Globus pallidus (tissue), 1 donor: ENCODE measurements around the gene CHCHD6.

Source experiments
- DNase-seq: peaks from one replicate; pipeline ENCODE4 v3.0.0-alpha.2; 2015; ENCODE audit warnings: low spot score

Gene CHCHD6

GRCh38 chr3:126859415-126860246 lies 155.6 kb downstream of the CHCHD6 start:
- DNase-seq = no peak

DNA sequence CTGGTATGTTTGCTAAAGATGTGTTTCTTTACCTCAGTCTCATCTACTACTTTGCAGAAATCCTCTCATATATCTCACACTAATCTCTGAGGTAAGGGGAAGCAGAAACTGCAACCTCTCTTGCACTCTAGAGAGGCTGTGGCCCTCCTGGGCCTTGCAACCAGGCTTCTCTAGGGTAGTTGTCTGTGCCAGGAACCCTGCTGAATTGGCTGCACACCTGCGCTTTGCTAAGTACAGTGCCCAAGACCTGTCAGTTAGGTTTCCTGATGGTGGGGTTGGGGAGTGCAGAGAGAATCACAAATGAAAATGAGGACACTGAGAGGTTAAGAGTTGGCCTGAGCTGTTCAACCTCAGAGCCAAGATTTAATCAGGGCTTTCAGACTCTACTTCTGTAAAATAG lies 161.7 kb downstream of the CHCHD6 start:
- no peak for DNase-seq

GRCh38 chr3:126866175-126866759 lies 162.2 kb downstream of the CHCHD6 start:
- DNase-seq = no peak

- no peak for DNase-seq
Measured at GRCh38 chr3:126867190-126867862, 163.3 kb downstream of the CHCHD6 start.

DNA sequence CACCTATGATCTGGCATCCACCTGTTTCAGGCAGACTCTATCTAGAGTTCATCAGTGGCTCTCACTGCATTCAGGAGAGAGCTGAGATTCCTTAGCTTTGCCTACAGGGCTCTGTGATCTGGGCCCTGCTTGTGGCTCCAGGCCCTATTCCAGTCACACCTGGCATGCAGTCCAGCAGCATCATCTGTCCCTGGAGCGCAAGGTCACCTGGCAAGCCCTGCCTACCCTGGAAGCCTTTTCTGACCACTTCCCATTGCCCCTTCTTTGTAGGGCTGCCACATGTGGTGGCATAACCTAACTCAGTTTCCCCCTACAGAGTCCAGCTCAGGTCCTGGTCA lies 163.8 kb downstream of the CHCHD6 start:
- no peak for DNase-seq

DNA sequence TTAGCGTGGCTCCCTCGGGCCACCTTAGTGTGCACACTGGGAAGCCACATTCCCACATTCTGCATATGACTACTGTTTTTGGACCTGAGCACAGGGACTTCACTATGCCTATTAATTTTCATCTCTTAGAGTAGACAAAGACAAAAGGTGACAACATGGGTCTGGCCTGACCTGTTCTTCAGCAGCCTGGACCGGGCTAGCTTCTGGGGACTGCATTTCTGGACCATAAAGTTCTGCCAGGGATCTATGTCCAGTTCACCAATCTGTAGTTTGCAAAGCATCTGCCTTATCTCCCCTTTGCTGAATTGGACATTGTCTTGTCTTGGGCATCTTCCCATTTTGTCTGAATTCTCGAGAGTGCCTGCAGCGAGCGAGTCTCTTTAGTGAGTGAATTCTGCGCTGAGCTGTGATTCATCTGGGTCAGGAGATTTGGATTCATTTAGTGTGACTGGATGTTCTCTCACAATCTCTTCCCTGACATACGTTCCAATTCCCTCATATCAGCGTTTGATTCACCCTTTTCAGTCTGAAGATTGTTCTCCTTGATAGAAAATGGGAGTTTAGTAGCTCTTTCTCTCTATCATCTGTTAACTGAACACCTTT lies 166.7 kb downstream of the CHCHD6 start:
- DNase-seq = peak; percentile 26

GRCh38 chr3:126872701-126873342 lies 168.8 kb downstream of the CHCHD6 start:
- no peak for DNase-seq

DNA sequence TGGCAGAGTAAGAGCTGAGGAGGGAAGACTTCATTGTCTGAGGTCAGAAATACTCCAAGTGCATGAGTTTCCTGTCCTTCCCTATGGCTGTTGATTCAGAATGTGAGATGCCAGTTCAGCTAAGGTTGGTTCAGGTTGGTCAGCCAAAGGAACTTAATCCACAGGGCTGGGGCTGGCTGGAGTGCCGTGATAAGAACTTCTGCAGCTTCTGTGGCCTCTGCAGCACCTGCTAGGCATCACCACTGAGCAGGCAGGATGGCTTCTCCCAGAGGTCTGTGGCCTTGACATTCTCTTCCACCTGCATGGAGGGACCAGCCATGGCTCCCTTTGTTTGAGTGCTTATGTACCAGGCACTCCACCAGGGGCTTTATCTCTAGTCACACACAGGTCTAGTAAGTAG lies 169.4 kb downstream of the CHCHD6 start:
- DNase-seq = no peak

- DNase-seq = no peak
Measured at GRCh38 chr3:126878664-126879063, 174.6 kb downstream of the CHCHD6 start.

GRCh38 chr3:126880901-126881300 lies 176.9 kb downstream of the CHCHD6 start:
- DNase-seq = no peak

GRCh38 chr3:126881861-126882260 lies 177.8 kb downstream of the CHCHD6 start:
- no peak for DNase-seq

GRCh38 chr3:126883241-126883640 lies 179.2 kb downstream of the CHCHD6 start:
- DNase-seq = no peak

DNA sequence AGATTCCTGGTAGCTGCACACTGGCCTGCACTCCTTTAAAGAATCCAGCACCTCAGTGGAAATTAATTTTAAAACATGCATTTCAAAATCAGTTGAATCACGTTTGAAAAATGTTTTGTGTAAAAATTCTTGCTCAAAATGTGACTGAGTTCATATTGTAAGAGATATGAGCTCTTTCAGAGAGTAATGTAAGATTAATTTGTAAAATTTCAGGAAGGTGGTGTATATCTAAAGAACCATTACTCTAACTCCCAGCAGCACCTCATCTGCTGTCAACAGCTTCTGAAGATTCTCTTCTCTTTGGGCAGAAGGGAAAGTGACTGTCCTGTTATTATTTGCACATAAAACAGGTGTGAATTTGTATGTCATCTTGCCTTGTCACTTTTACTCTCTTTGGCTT lies 181.4 kb downstream of the CHCHD6 start:
- no peak for DNase-seq

- peak; percentile 11 for DNase-seq
Measured at GRCh38 chr3:126886217-126886616, 182.2 kb downstream of the CHCHD6 start.

DNA sequence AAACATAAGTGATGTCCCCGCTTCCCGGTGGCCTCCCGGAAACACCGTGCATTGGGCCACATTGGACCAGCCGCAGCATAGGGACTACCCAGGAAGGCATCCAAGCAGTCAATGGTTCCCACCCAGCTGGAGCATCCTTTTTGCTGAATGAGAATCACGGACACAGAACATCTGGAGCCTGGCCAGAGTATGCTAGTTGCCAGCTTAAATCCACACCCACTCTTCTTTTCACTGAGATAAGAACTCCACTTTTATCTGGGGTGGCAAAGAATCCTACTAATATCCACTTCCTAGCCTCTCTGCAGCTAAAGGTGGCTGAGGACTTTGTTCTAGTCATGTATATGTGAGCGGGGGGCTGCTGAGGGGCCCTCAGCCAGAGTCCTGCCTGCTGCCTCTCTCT lies 183.6 kb downstream of the CHCHD6 start:
- DNase-seq = no peak

- DNase-seq = no peak
Measured at GRCh38 chr3:126888186-126888760, 184.2 kb downstream of the CHCHD6 start.

- DNase-seq = no peak
Measured at GRCh38 chr3:126889276-126890201, 185.5 kb downstream of the CHCHD6 start.

DNA sequence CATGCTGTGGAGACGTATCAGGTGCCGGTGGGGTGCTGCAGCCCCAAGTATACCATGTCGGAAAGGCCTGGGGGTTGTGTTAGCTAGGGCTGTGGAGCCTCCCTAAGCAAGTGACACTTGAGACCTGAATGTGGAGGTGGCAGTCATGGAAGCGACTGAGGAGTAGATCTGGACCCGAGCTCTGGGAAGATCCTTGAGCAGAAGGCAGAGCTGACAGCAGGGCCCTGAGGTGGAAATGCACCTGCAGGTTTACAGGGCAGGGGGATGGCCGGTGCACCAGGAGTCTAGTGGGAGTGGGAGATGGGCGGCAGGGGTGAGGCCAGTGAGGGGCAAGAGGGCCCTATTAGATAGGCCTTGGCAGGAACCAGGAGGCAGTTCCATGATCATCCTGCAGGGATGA lies 187.1 kb downstream of the CHCHD6 start:
- no peak for DNase-seq

- DNase-seq = no peak
Measured at GRCh38 chr3:126891791-126892190, 187.8 kb downstream of the CHCHD6 start.

DNA sequence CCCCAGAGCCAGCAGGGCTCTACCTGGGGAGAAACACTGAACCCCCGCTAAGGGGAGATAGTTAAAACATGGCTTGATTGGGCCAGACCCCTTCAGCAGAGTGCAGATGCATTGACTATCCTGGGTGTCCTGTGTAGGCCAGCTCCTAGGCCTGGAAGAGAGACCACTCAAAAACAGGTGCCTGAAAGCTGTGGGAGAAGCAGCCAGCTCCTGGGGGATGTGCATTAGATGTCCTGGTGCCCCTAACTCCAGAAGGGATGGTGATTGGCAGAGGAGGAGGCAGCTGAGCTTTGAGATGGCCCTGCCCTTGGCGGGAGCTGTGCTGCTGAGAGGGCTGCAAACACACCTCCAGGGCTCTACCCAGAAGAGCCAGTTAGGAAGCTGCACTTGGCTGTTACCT lies 189.6 kb downstream of the CHCHD6 start:
- no peak for DNase-seq

- no peak for DNase-seq
Measured at GRCh38 chr3:126894475-126894874, 190.4 kb downstream of the CHCHD6 start.
